Epidermal melanocyte (primary cell): ENCODE results near the gene TNNC1.

Experiments
- DNase-seq: peaks from one replicate; pipeline ENCODE4 v3.0.0; 2011; ENCODE audit warnings: low spot score; ENCODE audit not compliant: insufficient read length

TNNC1 gene

DNA sequence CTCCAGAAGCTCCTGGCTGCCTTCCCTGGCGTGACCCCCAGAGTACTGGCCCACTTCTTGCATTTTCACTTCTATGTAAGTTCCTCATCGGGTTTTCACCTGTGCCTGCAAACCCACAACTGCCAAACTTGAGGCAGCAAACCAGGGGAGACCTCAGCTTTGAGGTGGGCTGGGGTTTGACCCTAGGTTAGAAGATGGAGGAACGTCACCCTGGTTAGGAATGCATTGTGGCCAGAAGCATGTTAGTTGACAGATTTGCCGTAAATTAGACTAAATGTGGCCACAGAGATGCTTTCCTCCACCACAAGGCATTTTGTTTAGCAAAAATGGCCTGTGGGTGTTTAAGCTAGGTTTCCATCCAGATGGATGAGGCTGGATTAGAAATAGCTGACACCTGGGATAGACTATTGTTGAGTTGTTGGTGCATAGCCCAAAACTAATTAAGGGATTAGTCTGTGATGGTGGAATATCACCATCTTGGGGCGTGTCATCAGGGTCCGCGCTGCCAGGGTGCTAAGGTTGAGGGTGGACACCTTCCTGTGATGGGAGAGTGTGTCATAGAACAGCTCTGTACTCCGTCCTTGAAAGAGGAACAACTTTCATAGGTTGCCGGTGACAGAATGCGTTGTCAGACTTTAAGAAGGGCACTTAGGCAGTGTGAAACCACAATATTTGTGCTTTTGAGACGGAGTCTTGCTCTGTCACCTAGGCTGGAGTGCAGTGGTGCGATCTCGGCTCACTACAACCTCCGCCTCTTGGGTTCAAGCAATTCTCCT is 5.1 kb upstream of the TNNC1 start:
- DNase-seq: no peak

DNA sequence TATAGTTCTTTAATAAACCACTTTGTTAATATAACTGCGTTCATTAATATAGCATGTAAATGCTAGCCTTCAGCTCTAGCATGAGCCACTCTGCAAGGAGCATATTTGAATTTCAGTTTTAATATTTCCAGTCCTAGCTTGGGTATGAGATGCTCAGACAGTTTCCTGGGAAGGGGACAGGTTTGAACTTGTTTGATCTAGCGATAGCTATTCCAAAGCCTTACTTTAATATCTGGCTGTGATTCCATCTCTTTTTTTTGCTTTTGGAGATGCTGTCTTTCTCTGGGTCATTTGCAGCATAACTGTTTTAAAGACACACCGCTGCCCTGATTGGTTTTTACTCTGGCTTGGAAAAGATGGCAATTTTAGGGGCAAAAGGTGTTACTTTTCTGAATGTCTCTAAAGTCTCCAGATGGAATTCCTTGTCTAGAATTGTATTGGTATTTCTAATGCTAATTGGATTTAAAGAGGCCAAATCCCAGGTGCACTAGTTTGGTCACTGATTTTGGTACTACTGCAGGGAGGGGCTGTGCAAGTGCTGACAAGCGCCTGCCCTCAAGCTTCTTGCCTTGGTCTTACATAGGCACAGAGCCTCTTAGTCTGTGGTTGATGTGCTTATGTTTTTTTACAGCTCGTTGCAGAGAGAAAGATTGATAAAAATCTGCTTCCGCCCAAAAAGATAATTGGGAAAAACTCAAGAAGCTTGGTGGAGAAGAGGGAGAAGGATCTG is 4.4 kb upstream of the TNNC1 start:
- no peak for DNase-seq

DNA sequence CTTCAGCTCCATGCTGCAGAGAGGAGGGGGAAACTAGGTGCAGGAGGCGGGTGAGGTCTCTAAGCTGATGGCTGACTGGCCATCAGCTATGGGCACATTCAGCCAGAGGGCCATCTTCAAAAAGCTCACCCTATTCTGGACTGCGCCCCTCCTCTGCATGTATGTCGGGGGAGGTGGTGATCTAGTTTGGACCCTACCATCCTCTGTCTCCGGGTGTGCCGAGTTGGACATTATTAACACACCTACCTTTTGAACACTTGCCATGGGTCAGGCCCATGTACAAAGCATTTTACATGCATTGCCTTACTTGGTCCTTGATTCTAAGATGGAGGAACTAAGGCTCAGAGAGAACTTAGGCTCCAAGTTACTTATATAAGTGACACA is 3.0 kb upstream of the TNNC1 start:
- DNase-seq: no peak

DNA sequence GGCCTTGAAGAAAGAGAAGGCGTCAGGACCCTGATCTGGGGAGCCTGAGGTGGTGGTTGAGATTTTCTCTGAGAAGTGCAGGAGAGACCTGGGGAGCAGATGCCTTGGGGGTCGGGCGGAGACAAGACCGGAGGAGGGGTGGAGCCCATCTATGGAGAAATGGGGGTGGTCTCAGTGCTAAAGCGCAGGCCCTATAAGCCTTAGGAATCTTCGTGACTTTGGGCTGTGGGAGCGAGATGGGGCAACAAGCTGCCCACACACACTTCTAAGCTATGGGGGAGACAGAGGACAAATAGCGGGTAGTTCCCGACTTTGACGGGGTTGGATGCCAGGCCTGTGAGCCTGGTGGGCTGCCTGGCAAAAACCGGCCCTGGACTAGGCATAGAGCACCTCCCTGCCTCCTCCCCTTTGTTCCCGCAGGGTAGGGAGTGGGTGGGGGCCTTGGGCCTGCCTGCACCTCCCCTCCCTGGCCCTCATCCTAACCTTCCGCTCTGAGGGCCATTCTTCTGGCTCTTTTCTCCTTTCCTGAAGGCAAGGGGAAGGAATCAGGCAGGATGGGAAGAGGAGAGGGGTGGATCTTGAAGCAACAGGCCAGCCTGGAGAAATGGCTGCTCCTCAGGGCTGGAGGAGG is 2.4 kb upstream of the TNNC1 start:
- peak; percentile 49 for DNase-seq

DNA sequence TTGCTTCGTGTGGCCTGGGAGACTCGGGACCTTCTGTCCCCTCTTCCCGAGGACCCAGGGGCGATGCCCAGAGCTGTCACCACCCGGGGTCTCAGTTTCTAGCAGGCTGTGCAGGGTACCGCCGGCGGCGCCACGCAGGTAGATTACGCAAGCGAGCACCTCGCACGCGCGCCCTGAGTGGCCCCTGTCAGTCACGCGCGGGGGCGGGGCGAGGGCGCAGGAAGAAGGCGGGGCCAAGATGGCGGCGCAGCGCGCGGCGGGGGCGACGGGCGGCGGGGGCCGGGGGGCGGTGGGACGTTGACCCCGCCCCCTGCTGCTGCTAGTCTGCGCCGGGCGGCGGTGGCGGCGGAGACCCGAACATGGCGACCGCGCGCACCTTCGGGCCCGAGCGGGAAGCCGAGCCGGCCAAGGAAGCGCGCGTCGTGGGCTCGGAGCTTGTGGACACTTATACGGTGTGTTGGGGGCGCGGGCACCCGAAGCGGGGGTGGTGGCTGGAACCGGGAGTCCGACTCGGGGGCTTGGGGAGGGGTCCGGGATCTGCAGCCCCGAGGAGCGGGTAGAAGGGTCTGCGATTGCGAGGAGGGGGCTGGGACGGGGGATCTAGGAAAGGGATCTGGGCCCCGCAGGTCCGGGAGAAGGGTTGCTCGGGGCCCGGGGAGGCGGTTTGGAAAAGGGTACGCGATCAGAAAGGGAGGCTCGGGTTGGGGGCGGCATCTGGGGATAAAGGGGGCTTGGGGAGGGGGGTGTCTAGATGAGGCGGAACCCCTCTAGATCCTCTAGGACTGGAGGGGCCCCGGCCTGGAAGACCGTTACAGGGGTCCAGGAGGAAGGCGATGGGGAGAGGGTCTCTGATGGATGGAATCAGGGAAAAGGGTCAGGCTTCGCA is 1.7 kb upstream of the TNNC1 start, which contains the start of gene NISCH:
Gene NISCH, plus strand, starts transcription at position 322 of the 886 bp plus-strand sequence. Its CDS starts 38 bp downstream, at position 360.
- peak; percentile 78 for DNase-seq

DNA sequence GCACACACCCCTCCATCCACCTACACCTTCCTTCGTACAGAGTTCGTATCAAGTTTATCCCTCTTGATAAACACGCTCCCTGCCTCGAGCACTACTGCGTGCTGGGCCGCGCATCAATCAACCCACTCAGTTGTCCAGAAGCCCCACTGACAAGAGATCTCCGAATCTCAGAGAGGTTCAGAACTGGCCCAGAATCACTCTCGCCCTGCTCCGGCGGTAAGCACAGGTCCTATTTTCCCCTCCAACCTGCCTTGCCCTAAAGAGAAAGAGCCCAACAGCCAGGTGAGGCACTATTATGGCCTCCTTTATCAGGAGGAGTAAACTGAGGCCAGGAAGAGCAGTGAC is 1.1 kb upstream of the TNNC1 start:
- no peak for DNase-seq

DNA sequence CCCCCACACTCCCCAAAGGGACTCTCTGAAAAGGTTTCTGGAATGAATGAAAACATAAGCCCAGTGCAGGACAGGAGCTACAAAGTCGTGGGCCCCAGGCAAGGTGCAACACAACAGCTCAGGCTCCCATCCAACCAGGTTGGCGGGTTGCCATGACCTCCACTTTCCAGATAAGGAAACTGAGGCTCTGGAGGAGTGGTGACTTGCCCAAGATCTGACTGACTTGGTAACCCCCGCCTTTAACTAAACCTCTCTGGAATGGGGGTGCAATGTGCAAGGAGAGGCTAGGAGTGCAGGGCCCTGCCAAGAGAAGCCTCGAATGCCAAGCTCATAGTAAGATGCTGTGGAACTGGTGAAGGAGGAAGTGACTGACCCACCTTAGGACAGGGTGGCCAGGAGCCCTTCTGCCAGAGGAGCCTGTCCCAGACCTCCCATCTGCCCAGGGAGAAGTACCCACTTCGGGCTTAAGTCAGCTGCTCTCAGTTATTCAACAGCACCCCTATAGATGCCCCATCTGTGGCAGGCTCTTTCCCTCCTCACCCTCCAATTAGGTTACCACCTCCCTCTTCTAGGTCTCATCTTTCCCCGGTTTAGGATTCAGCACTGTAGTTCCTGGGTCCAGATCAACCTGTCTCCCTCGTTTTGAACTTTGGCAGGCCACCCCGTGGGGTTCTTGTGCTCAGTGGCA is 553 bp upstream of the TNNC1 start:
- no peak for DNase-seq

DNA sequence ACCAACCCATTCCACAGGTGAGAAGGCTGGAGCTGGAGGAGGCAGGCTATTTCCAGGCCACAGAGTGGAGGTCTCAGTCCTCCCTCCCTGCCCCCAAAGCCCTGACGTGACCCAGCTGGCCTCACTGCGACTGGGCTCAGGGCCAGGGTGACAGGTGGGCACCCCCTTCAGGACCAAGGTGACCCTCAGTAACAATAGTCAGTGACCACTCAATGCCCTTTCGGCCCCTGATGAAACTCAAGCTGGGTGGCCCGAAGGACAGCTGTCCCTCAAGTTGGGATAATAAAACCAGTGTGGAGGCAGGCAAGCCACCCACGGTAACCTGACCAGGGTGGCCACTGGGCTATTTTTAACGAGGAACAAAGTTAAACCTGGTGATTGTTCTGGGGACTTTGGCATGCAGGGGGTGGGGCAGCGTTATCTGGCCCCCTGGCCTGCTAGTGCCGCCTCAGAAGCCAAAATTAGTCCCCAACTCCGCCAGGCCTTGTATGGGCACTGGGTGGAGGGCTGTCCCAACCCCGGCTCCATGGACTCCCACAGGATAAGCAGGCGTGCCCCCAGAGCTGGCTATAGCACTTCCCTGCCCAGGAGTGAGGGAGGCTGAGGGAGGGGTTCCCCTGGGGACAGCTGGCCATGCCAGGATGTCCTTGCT is 1.1 kb downstream of the TNNC1 start:
- no peak for DNase-seq

DNA sequence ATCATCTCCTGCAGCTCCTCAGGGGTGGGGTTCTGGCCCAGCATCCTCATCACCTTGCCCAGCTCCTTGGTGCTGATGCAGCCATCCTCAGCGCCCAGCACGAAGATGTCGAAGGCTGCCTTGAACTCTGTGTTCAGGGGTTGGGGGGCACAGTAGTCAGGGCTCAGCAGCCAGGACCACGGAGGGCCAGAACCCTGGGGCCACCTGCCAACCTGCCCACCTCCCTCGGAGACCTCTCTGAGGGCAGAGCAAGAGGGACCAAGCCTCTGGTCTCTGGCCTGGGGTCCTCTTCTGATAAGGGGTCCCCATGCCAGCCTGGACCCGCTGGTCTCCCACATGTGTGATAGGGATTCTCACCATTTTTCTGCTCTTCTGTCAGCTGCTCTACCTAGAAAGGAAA is 1.7 kb downstream of the TNNC1 start:
- no peak for DNase-seq

DNA sequence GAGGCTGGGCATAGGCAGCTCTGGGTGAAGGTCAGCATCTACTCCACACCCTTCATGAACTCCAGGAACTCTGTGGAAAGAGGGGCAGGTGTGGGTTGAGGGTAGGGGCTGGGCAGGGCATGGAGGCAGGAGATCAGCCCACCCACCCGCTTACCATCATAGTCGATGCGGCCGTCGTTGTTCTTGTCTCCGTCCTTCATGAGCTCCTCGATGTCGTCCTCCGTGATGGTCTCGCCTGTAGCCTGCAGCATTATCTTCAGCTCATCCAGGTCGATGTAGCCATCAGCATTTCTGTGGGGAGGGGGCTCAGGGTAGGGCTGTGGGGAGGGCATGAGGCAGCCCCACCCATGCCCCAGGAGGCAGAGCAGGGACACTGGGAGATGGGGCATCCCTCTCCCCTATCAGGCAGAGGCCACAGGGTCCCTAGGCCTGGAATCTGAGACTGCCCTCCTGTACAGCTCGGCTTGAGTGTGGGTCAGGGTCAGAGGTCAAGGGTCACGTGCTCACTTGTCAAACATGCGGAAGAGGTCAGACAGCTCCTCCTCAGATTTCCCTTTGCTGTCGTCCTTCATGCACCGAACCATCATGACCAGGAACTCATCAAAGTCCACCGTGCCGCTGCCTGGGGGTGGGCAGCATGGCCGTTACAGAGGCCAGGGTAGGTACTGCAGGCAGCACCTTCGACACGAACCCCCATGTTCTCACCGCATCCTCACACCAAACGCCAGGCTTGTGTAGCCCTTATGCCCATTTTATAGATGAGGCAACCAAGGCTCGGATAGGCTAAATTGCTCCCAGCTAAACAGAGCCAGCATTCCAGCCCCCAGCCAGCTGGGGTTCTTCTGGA is 2.4 kb downstream of the TNNC1 start:
- DNase-seq: no peak

DNA sequence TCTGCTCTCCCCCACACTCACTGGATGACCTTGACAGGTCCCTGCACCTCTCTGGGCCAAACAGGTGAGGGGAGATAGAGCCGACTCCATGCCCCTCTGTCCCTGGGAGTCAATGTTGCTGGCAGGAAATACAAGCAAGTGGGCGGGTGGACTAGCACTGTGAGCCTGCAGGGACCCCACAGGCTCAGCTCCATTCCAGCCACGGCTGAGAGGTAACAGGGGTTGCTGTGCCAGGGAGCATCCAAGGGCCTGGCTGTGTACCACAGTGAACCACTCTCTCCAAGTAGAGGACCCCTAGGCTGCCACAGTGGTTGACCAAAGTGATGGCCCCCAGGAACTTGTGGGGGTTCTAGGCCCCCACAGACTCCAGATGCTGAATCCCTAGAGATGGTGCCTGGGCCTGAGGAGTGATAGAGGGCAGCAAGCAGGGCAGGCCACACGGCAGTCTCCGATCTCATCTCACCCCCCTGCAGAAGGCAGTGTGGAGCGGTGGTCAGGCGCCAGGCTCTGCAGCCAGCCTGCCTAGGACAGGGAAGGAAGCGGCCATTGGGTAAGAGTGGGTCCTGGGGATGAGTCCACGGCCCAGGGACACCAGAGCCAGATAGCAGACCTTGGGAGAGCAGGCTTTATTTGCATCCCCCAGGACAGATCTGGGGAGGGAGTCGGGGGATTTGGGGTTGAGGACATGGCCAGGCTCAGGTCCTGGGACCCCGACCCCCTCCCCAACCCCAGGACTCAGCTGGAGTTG is 3.2 kb downstream of the TNNC1 start:
- no peak for DNase-seq

DNA sequence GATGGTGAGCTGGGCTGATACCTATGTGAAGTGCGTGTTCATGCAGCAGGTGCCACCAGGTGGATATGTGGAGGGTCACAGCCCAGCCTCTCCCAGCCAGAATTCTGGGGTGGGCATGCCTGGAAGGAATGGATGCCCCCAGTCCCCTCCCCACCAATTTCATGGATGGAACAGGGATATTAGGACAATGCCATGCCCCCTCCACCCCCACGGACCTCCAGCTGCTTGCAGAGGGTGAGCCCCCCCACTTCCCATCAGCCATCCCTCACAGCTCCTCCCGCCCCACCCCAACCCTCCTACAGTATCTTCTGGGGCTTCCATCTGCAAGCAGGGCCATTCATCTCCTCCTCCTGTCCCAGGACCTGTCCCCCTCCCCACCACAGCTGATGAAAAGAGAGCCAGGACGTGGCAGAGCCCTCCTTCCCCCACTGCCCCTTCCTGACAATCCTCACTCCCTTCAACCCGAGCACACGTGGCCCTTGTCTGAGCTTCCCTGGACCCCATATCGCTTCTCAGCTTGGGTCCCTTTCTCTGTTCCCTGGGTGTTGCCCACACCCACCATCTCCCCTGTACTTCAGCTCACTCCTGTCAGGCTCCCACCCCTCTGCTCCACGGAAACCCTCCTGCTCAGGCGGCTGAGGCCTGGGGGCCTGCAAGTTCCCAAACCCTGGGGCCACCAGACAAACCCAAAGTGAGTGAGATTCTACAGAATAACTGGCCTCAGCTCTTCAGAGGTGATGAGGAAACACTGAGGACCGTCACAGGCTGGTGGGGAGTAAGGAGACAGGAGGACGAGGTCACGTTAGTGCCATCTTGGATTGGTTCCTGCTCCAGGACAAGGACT is 6.1 kb downstream of the TNNC1 start:
- no peak for DNase-seq

DNA sequence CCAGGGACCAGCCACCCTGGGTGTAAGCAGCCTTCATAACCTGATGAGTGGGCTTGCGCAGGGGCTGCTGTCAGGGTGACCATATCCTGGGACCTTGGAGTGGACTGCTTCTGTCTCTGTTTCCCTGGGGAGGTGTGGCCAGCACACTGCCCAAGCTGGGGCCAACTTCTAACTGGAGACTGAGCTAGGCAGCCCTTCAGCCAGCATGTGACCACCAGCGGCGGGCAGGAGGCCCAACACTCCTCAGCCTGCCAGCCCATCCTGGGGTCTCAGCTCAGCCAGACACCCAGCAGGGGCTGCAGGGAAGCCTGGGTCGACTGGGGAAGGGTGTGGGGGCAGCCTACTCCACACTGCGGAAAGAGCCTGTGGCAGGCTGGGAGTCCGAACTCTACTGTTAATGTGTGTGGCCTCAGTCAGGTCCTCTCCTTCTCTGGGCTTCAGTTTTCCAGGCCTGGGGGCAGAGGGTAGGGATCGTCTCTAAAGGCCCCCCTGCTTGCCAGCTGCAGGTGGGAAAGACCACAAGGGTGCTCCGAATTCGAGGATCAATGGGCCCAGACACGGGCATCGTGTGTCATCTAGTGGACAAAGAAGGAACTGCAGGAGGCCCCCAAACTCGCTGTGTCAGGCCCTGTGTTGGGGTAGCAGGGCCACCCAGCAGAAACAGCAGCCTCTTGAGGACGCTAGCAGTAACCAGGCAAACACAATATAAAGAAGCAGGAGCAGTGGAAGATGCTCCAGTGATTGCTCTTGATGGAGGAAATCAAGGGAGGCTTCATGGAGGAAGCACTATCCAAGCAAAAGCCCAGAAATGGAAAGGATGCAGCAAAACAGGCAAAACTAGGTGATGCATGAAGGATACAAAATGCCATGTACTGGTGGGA is 7.0 kb downstream of the TNNC1 start:
- DNase-seq: peak; percentile 45

DNA sequence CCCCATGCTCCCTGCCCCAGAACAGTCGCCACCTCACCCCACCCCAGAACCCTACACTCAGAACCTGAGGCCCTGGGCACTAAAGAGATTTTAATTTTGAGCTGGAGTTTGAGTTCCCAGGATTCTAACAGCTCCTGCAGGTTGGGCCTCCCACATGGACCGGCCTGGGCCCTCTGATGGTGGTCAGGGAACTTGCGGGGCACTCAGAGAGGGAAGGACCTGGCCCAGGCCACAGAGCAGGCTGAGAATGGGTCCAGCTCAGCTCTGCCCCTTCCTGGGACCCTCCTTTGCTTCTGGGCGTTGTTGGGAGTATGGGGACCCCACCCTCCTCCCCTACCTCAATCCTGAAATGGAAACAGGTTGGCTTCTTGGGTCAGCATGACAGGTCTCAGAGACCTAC is 7.8 kb downstream of the TNNC1 start:
- DNase-seq: no peak

DNA sequence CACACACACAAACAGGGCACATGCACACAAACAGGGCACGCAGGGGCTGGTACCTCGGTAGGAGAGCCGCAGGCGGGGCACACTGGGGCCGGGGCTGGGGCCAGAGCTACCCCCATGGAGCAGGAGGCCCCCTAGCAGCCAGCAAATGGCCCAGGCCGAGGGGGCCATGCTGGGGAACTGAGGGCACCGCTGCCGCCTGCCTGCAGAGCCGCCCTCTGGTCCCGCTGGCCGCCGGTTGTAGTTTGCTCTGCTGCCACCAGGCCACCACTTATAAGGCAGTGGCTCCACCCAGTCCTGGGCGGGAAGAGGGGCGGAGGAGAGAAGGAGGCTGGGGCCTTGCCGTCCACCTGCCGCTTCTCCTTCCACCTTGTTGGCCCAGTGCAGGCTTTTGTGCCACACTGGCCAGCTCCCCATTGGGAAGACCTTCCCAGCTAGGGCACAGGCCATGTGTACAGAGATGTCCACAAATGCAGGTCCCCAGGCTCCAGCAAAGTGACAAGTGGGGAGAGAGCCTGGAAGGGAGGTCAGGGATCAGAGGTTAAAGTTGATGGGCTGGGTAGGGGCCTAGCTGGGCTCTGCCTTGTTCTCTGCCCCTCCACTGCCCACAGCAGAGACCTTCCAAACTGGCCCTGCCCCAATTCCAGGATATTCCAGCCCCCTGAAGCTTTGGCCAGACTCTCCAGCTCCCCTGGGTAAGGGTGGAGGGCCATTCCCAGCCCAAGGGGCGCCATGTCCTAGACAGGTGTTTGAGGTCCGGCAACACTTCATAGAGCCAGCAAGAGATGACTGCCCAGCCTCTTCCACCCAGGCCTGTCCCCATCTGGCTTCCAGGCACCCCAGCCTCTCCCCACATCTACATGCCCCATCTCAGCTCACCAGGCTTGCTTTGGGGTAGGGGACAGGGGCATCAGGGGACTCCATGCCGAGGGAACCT is 8.7 kb downstream of the TNNC1 start, which contains the start of gene SEMA3G:
Gene SEMA3G, minus strand, starts transcription at position 244 of the 934 bp plus-strand sequence. Its CDS starts 76 bp downstream, at position 168.
- DNase-seq: no peak
